Caco-2 (cell line): ENCODE measurements around the gene SRL. TPM values are rescaled to one million over a fixed set of nuclear protein-coding genes. Genes with fewer than 3 reads are reported as not detected.

Source experiments
- BruUV-seq: library from RNA; stranded (reverse); fragments of 400-500 nt; replicated peaks from 2 replicates; lab custom pipeline; 2021; lab: Mats Ljungman, UMichigan
- CTCF ChIA-PET: fragments of 300-600 bp; sonication (Branson Sonifier 250); formaldehyde crosslinking; loops from one replicate; lab custom pipeline; 2022; ENCODE audit warnings: antibody characterized with exemption; lab: Charles Lee
- POLR2A ChIA-PET: fragments of 300-600 bp; sonication (Branson Sonifier 250); formaldehyde crosslinking; loops from one replicate; lab custom pipeline; 2022; ENCODE audit warnings: antibody characterized with exemption; lab: Charles Lee
- DNase-seq, 2 experiments: peaks; one replicate each; pipeline versions ENCODE4 v3.0.0 to v3.0.0-alpha.2; 2020 to 2022
- H3K27me3 ChIP-seq: replicated peaks from 2 replicates; pipeline ENCODE4 v1.6.0; 2011; ENCODE audit warnings: low read length; ENCODE audit not compliant: control insufficient read depth, insufficient read depth
- H3K36me3 ChIP-seq: 2 replicates; pipeline ENCODE4 v1.5.1; 2011; ENCODE audit warnings: low read length; ENCODE audit not compliant: control insufficient read depth, insufficient read depth
- H3K4me1 ChIP-seq: fragments of 250-450 bp; sonication (Bioruptor Pico); 2 replicates; pipeline ENCODE4 v1.5.1; 2020; ENCODE audit warnings: mild to moderate bottlenecking
- H3K4me3 ChIP-seq: 2 replicates; pipeline ENCODE4 v1.5.1; 2011; ENCODE audit warnings: low read depth, mild to moderate bottlenecking, control low read depth, low read length
- H3K9me3 ChIP-seq: fragments of 250-450 bp; sonication (Bioruptor Pico); 2 replicates; pipeline ENCODE4 v1.5.1; 2020; ENCODE audit warnings: mild to moderate bottlenecking, moderate library complexity
- H3K27ac Mint-ChIP-seq: one replicate; pipeline ENCODE4 v1.8.0; 2022; ENCODE audit warnings: mixed read lengths; ENCODE audit not compliant: unreplicated experiment
- H3K27me3 Mint-ChIP-seq: one replicate; pipeline ENCODE4 v1.8.0; 2022; ENCODE audit warnings: mixed read lengths; ENCODE audit not compliant: insufficient read depth, unreplicated experiment
- H3K36me3 Mint-ChIP-seq: one replicate; pipeline ENCODE4 v1.8.0; 2022; ENCODE audit warnings: mild to moderate bottlenecking, mixed read lengths; ENCODE audit not compliant: insufficient read depth, unreplicated experiment
- H3K4me1 Mint-ChIP-seq: one replicate; pipeline ENCODE4 v1.8.0; 2022; ENCODE audit warnings: low read depth, mixed read lengths; ENCODE audit not compliant: unreplicated experiment
- H3K4me3 Mint-ChIP-seq: one replicate; pipeline ENCODE4 v1.8.0; 2022; ENCODE audit warnings: mild to moderate bottlenecking, moderate library complexity, mixed read lengths; ENCODE audit not compliant: unreplicated experiment
- H3K9me3 Mint-ChIP-seq: one replicate; pipeline ENCODE4 v1.8.0; 2022; ENCODE audit warnings: mixed read lengths; ENCODE audit not compliant: unreplicated experiment
- CTCF ChIP-seq, 2 experiments: fragments of 200-600 bp in 1 of 2; IDR thresholded peaks; 1 replicate in 1 of 2; 2 replicates in 1 of 2; pipeline versions ENCODE4 v1.5.1 to v1.8.0; 2011 to 2022; ENCODE audit warnings: antibody characterized with exemption in 1 of 2, control low read depth in 1 of 2, inconsistent platforms in 1 of 2, low read depth in 1 of 2, low read length in 1 of 2, mild to moderate bottlenecking in 1 of 2, moderate library complexity in 1 of 2; ENCODE audit not compliant: insufficient read depth in 1 of 2, severe bottlenecking in 1 of 2, unreplicated experiment in 1 of 2
- intact Hi-C: fragments of 100-400 bp; cut with micrococcal nuclease; formaldehyde crosslinking; loops from one replicate; pipeline ENCODE4 v1.10.0; 2022; ENCODE audit not compliant: unreplicated experiment
- total RNA-seq: library from RNA; stranded (reverse); gene quantifications from 2 replicates; pipeline ENCODE4 v1.2.3, GENCODE V29; 2022

SRL gene
- total RNA-seq, 1 experiment from 2014 or later, result not detected

DNA sequence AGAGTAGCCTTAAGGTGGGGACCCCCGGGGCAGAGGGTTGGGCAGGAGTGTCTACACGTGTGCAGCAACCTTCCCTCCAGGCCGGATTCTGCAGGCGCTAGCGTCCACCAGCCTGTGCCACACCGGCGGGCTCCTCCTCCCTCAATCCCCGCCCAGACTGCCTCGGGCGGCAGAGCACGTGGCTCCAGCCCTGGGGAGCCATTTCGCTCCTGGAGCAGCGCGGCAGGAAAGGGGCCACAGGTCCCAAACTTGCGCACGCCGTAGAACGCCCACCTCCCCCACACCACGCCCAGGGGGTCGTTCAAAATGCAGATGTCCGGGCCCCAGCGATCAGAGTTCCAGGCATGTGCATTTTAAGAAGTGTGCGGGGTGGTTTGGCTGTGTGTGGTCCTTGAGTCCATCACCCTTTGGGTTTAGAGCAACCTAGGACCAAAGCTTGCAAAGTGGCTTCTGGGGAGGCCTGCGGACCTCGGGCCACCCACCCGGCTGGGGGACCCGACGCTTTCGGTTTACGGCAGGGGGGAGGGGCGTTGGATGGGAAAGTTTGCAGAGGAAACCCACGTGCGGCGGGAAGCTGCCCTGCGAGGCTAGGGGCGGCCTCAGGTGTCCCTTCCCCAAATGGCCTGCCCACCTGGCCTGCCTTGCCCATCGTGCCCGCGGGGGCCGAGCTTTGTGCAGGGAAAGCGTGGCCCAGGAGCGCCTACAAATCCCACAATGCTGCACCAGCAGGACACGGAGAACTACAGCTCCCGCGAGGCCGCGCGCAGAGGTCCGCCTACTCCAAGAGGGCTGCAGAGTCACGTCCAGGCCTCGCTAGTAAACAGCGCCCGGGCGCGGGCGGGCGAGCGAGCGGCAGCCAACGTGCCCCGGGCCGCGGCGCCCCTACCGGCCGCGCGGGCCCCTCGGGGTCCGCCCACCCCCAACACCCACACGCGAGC, 29.6 kb upstream of the SRL start:
- no peaks in the 10 kb centered on the region for H3K4me1 Mint-ChIP-seq
- peak overlapping the region; percentile 90 for H3K27ac Mint-ChIP-seq
- Histone ChIP-seq H3K27me3 (no peaks in the 10 kb centered on the region), H3K9me3 (no peaks in the 10 kb centered on the region), H3K4me3 (peak overlapping the region; percentile 72), H3K4me1 (peaks cover 6% of the 10 kb centered on the region), H3K36me3 (no peaks in the 10 kb centered on the region)
- no peak for TF ChIP-seq CTCF (IDR thresholded peaks at IDR 0.05; ENCODE audit: insufficient read depth in 1 of 2, low read depth in 1 of 2, low read length in 1 of 2, severe bottlenecking in 1 of 2, unreplicated experiment in 1 of 2)
- intact Hi-C loops, result loop anchor here (1.0 to 5.0 kb wide), 4 partner anchors 17 to 131 kb away; no protein-coding TSS in a partner anchor
- TSS peak; percentile 46 for BruUV-seq
- peak; percentile 94 to 96 for DNase-seq
- H3K4me3 Mint-ChIP-seq, result peak overlapping the region; percentile 88
- H3K27me3 Mint-ChIP-seq, result no peaks in the 10 kb centered on the region
- POLR2A ChIA-PET, result interaction anchor here (0.6 to 4.0 kb wide), 7 partner anchors 13 to 391 kb away, joined by 3 to 51 read pairs (median 4); partner anchors contain the start of gene GLIS2
- peaks cover 33% of the 10 kb centered on the region for H3K36me3 Mint-ChIP-seq
- no peaks in the 10 kb centered on the region for H3K9me3 Mint-ChIP-seq
- CTCF ChIA-PET, result interaction anchor here (0.6 to 2.7 kb wide), 3 partner anchors 18 to 71 kb away, joined by 3 to 26 read pairs (median 3); partner anchors contain the start of gene GLIS2

DNA sequence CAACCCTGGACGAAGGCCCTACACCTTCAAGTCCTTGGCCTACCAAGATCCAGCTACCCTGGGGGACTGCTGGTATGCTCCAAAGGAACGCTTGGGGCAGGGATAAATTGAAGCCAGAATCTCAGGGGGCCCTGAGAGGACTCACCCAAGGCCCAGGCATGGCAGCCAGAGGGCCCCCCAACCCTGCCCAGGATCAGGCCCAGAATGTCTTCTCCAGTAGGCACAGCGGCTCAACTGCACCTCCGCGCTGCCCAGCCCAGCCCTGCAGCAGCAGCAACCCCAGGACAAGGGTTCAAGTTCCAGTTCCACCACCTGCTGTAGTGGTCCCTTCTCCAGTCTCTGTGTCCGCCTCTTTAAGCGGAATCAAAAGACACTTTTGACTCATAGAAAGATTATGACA, 28.7 kb upstream of the SRL start:
- POLR2A ChIA-PET, result interaction anchor here (4.0 kb wide), 1 partner anchor 17 kb away, joined by 51 read pairs; no protein-coding TSS in a partner anchor
- CTCF ChIA-PET, result interaction anchor here (1.4 kb wide), 1 partner anchor 17 kb away, joined by 3 read pairs; no protein-coding TSS in a partner anchor
- Mint-ChIP-seq H3K4me1 (no peaks in the 10 kb centered on the region), H3K27ac (peak overlapping the region; percentile 90), H3K36me3 (peaks cover 38% of the 10 kb centered on the region), H3K4me3 (peak overlapping the region; percentile 88), H3K27me3 (no peaks in the 10 kb centered on the region), H3K9me3 (no peaks in the 10 kb centered on the region)
- peak overlapping the region; percentile 72; the same call in 1 of the 2 replicates for H3K4me3 ChIP-seq
- H3K4me1 ChIP-seq, result peaks cover 6% of the 10 kb centered on the region
- intact Hi-C loops, result loop anchor here (5.0 kb wide), 2 partner anchors 62 to 132 kb away; no protein-coding TSS in a partner anchor
- H3K9me3 ChIP-seq, result no peaks in the 10 kb centered on the region
- H3K27me3 ChIP-seq, result no peaks in the 10 kb centered on the region
- no peak for DNase-seq
- no TSS peak for BruUV-seq
- no peak for TF ChIP-seq CTCF (IDR thresholded peaks at IDR 0.05; ENCODE audit: insufficient read depth in 1 of 2, low read depth in 1 of 2, low read length in 1 of 2, severe bottlenecking in 1 of 2, unreplicated experiment in 1 of 2)
- H3K36me3 ChIP-seq, result no peaks in the 10 kb centered on the region

DNA sequence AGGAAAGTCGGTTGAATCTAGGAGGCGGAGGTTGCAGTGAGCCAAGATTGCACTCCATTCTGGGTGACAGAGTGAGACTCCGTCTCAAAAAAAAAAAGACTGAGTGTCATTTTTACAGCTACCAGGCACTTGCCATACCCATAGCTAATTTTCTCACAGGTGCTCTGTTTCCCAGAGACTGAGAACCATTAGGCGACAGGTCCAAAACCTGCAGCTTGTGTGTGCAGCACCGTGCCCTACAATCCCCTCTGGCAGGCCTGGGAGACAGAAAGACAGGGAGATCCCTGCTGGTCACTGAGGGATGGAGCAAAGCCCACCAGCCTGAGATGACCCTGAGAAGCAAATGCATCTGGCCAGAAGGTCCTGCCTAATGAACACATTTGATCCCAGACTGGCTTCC, 28.2 kb upstream of the SRL start:
- H3K4me3 ChIP-seq, result no peak overlapping the region
- no peaks in the 10 kb centered on the region for H3K9me3 Mint-ChIP-seq
- CTCF ChIA-PET, result interaction anchor here (1.4 kb wide), 1 partner anchor 16 kb away, joined by 3 read pairs; no protein-coding TSS in a partner anchor
- no peak overlapping the region for H3K27ac Mint-ChIP-seq
- H3K27me3 Mint-ChIP-seq, result no peaks in the 10 kb centered on the region
- POLR2A ChIA-PET, result no interaction called here
- intact Hi-C loops, result loop anchor here (5.0 kb wide), 2 partner anchors 62 to 132 kb away; no protein-coding TSS in a partner anchor
- H3K4me3 Mint-ChIP-seq, result no peak overlapping the region
- no peak for DNase-seq
- H3K4me1 Mint-ChIP-seq, result no peaks in the 10 kb centered on the region
- BruUV-seq, result no TSS peak
- peaks cover 6% of the 10 kb centered on the region for H3K4me1 ChIP-seq
- H3K36me3 ChIP-seq, result no peaks in the 10 kb centered on the region
- peaks cover 36% of the 10 kb centered on the region for H3K36me3 Mint-ChIP-seq
- H3K9me3 ChIP-seq, result no peaks in the 10 kb centered on the region
- TF ChIP-seq CTCF (IDR thresholded peaks at IDR 0.05; ENCODE audit: insufficient read depth in 1 of 2, low read depth in 1 of 2, low read length in 1 of 2, severe bottlenecking in 1 of 2, unreplicated experiment in 1 of 2), result no peak
- no peaks in the 10 kb centered on the region for H3K27me3 ChIP-seq
